Stimulated activated CD4-positive, alpha-beta T cell treated with anti-CD3 and anti-CD28 coated beads, Interleukin-12 subunit alpha, Interleukin-12 subunit beta, amount 100 ng/mL, for 4 hours (primary cell): ENCODE results near the gene RHOH.

Source experiments
- DNase-seq: peaks from one replicate; pipeline ENCODE4 v3.0.0-alpha.2; 2020

Gene RHOH

GRCh38 chr4:40190465-40190864 lies 6.4 kb upstream of the RHOH start:
- no peak for DNase-seq

- no peak for DNase-seq
Observed at GRCh38 chr4:40190880-40191815, 5.7 kb upstream of the RHOH start.

GRCh38 chr4:40192114-40193015 lies 4.5 kb upstream of the RHOH start:
- no peak for DNase-seq

DNA sequence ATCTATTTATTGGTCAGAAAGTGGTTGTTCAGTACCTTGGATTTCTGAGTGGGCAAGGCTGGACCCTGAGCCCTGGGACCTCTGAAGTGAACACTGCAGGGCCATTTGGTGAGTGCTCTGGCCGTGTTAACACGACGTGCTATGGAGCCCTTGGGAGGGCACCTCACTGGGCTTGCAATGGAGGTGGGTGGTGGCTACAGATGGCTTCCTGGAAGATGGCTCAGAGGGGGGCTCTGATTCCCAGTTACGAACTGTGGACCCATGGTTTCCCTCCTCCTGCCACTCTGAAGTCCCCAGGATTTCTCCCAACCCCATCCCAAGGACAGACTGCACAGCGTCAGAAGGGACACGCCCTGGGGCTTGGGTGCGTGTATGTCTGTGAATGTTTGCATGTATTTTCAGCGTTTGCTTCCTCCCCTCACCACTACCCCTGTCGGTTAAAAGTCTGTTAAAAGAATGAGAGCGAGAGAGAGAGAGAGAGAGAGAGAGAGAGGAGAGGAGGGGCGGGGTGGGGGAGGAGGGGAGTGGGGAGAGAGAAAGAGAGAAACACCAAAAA lies 3.7 kb upstream of the RHOH start:
- DNase-seq, result no peak

- no peak for DNase-seq
Observed at GRCh38 chr4:40193578-40193977, 3.3 kb upstream of the RHOH start.

- DNase-seq, result no peak
Observed at GRCh38 chr4:40194602-40195161, 2.1 kb upstream of the RHOH start.

GRCh38 chr4:40195182-40196177 lies 1.4 kb upstream of the RHOH start:
- DNase-seq, result no peak

- DNase-seq, result no peak
Observed at GRCh38 chr4:40196272-40196671, 559 bp upstream of the RHOH start.

DNA sequence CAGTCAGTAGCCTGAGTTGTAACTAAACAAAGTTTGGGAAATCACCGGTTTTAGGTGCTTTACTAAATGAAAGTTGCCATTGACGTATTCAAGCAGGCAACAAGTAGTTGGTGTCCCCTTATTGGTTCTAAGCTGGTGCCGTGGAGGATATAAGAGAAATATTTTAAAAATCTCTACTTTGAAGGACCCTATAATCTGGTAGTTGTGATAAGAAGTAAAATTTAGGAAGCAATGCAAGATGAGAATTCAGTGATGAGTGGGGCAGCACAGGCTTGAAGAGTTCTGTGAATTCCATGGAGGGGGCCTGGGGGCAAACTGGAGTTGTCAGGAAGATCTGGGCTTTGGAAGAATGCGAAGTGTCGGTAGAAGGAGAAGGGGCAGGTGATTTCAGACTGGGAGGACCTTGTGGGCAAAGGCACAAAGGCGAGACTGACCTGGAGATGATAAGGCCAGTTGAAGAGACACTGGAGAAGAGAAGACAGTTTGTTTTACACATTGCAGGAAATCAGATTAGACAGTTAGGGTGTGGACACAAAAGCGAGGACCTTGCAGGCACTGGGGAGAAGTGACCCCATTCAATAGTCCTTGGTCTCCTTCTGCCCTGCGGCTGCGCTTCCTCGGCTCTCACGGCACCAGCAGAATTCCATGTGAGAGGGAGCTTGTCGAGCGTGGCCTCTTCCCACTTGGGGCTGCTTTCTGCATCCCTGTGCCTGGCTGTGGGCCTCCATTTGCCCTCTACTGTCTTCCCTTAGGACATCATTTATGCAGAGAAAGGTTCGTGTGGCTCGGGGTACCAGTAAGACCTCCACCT lies 1.3 kb downstream of the RHOH start:
- DNase-seq, result no peak

GRCh38 chr4:40199179-40199670 lies 2.4 kb downstream of the RHOH start:
- no peak for DNase-seq

- DNase-seq, result no peak
Observed at GRCh38 chr4:40199999-40200874, 3.4 kb downstream of the RHOH start.

DNA sequence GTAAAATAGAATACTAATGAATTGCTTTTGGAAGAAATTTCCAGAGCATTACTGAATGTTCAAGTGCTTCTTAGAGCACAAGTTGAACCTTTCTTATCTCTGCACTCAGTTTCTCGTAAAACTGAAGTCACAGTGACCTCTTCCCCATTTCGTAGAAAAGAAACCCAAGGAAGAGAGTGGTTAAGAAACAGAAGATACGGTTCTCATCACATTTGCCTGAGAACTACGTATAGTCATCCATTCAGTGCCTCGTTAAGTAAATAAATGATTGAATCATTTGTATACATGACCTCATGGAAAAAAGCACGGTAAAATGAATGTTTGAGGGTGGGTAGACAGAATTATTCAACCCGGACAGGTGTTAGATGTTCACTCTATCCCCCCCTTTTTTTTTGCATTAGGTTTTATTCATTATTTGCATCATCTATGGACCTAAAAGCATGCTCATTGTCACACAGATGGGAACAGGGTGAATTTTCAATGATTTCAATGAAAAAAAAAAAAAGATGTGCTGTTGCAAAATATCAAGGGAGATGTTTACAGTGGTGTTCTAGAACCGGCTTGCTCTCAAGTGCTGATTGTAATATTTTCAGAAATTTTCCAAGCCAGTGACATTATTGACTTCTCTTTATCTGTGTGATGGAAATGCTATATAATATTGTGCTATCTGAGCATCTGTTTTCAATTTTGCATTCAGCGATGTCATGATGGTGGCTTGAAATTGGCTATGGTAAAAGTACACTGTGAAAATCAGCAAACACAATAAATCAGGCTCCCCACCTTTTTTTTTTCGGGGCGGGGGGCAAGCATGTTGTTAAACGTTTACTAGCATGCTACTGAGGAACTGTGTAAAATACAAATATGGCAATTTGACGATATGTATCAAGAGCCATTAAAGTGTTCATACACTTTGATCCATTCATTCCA lies 4.3 kb downstream of the RHOH start:
- no peak for DNase-seq

DNA sequence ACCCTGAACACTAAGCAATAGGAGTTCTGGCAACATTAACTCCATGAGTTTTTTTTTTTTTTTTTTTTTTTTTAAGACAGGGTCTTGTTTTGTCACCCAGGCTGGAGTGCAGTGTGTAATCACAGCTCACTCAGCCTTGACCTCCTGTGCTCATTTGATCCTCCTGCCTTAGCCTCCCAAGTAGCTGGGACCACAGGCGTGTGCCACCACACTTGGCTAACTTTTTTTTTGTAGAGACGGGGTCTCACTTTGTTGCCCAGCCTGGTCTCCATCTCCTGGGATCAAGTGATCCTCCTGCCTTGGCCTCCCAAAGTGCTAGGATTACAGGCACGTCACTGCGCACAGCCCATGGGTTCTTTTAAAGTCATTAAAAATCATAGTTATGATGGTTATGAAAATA lies 5.1 kb downstream of the RHOH start:
- DNase-seq, result no peak

- no peak for DNase-seq
Observed at GRCh38 chr4:40202474-40202873, 5.6 kb downstream of the RHOH start.

- DNase-seq, result no peak
Observed at GRCh38 chr4:40204507-40205258, 7.9 kb downstream of the RHOH start.

DNA sequence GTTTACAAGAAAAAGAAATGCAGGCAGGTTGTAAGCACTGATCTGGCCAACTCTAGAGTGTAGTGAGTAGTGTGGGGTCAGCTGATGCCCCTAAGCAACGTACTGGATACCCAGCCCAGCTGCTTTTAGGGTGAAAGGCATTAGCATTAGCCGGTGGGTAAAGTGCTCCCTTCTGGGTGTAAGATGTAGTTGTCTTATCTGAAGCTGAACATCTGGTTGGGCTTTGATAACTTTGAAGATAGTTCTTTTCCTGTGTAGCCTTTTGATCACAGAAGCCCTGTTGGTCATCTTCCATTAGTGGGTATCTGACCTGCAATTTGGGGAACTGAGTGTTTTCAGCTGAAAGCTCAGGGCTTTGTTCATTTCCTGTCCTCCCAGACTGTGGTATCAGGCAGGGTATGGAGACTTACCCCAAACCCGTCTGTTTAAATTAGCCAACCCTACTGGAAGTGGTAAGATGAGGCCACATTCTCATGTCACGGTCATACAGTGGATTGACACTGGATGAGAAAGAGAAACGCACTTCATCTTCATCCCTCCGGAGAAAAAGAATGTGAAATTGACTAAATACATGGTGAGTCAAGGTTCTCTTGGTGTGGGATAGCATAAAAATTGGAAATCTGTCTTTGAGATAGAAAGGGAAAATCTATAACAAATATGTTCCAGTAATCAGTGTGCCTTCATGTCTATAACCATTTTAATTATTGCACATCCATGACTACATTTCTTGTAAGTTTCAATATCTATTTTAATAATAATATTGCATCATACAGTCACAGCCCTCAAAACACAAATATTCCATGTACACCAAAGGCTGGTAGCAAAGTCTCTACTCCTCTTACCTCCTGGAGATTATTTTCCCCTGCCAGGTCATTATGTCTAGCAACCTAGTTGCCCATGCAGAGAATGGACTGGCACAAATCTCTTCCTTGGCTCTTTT lies 8.7 kb downstream of the RHOH start:
- DNase-seq, result no peak

GRCh38 chr4:40206426-40206825 lies 9.6 kb downstream of the RHOH start:
- no peak for DNase-seq
